ENCODE data around the gene ARL8B. TPM values are rescaled to one million over a fixed set of nuclear protein-coding genes. Genes with fewer than 3 reads are reported as not detected.

Gene ARL8B
- total RNA-seq, 1 experiment from 2014 or later, result 51.8 TPM

- in situ Hi-C loops (cut with HindIII; ENCODE audit: low pct_unique_long_range_greater_than_20kb, low sequenced_read_pairs) (no loop called here), intact Hi-C loops (cut with micrococcal nuclease; ENCODE audit: unreplicated experiment) (no loop called here)
- DNase-seq (ENCODE audit: low read depth, low spot score), result no peak
- Histone ChIP-seq H3K9me3 (ENCODE audit: control insufficient read depth, insufficient read depth, low read depth, low read length) (no peaks in the 10 kb centered on the region), H3K4me3 (ENCODE audit: low read depth in 2 of 2, low read length in 2 of 2) (no peak overlapping the region), H3K4me1 (ENCODE audit: control insufficient read depth, insufficient read depth, low read length) (peaks cover 21% of the 10 kb centered on the region), H3K27me3 (ENCODE audit: control insufficient read depth, insufficient read depth, low read length) (no peaks in the 10 kb centered on the region), H3K27ac (ENCODE audit: low read length) (no peak overlapping the region), H3K36me3 (ENCODE audit: control insufficient read depth, insufficient read depth, low read length) (no peaks in the 10 kb centered on the region)
- TF ChIP-seq CTCF (IDR thresholded peaks at IDR 0.05), result no peak
- TF ChIP-seq REST (IDR thresholded peaks at IDR 0.05; ENCODE audit: insufficient read depth in 1 of 2, low read depth in 2 of 2, low read length in 1 of 2), result no peak
- no peak for TF ChIP-seq SIN3A (IDR thresholded peaks at IDR 0.05; ENCODE audit: borderline replicate concordance, insufficient read depth, low read depth, low read length)
- no peak for TF ChIP-seq POLR2AphosphoS5 (IDR thresholded peaks at IDR 0.05; ENCODE audit: low read depth, low read length)
- no peak for TF ChIP-seq TCF7L2 (IDR thresholded peaks at IDR 0.05; ENCODE audit: low read depth, low read length)
- POLR2A ChIA-PET, result no interaction called here
- CTCF ChIA-PET, result no interaction called here
- BruUV-seq (replicated peaks), result no TSS peak
- no peak for ATAC-seq
These were observed 12.4 kb downstream of the ARL8B start for GRCh38 chr3:5134499-5134898.

- intact Hi-C loops (cut with micrococcal nuclease; ENCODE audit: unreplicated experiment), result no loop called here
- no peaks in the 10 kb centered on the region for H3K27me3 ChIP-seq (ENCODE audit: control insufficient read depth, insufficient read depth, low read length)
- TF ChIP-seq SIN3A (IDR thresholded peaks at IDR 0.05; ENCODE audit: borderline replicate concordance, insufficient read depth, low read depth, low read length), result no peak
- peak; percentile 63 for TF ChIP-seq CTCF (IDR thresholded peaks at IDR 0.05)
- no TSS peak for BruUV-seq (replicated peaks)
- in situ Hi-C loops (cut with HindIII; ENCODE audit: low pct_unique_long_range_greater_than_20kb, low sequenced_read_pairs), result no loop called here
- POLR2A ChIA-PET, result no interaction called here
- CTCF ChIA-PET, result interaction anchor here (0.6 kb wide), 1 partner anchor 27 kb away, joined by 12 read pairs; no protein-coding TSS in a partner anchor
- no peaks in the 10 kb centered on the region for H3K9me3 ChIP-seq (ENCODE audit: control insufficient read depth, insufficient read depth, low read depth, low read length)
- H3K4me1 ChIP-seq (ENCODE audit: control insufficient read depth, insufficient read depth, low read length), result peaks cover 21% of the 10 kb centered on the region
- ATAC-seq, result no peak; the same call in 1 of the 2 replicates
- no peaks in the 10 kb centered on the region for H3K36me3 ChIP-seq (ENCODE audit: control insufficient read depth, insufficient read depth, low read length)
- no peak for DNase-seq (ENCODE audit: low read depth, low spot score)
- H3K4me3 ChIP-seq (ENCODE audit: low read depth in 2 of 2, low read length in 2 of 2), result no peak overlapping the region
- H3K27ac ChIP-seq (ENCODE audit: low read length), result no peak overlapping the region
These were observed 14.3 kb downstream of the ARL8B start for GRCh38 chr3:5136211-5136918.
